GM12864 (cell line): ENCODE results near the gene NUP88.

Source experiments
- DNase-seq: peaks from one replicate; pipeline ENCODE4 v3.0.0-alpha.2; 2011; ENCODE audit warnings: low read depth
- H3K4me3 ChIP-seq: 2 replicates; pipeline ENCODE4 v1.5.1; 2011; ENCODE audit warnings: mild to moderate bottlenecking, low read depth, low read length, control low read depth
- TF ChIP-seq, protein P1 (sequence below): IDR thresholded peaks from 2 replicates; pipeline ENCODE4 v1.5.1; 2011; ENCODE audit warnings: low read depth, mild to moderate bottlenecking, moderate library complexity, low read length, control low read depth, inconsistent platforms; ENCODE audit errors: missing control alignments

Gene NUP88

DNA sequence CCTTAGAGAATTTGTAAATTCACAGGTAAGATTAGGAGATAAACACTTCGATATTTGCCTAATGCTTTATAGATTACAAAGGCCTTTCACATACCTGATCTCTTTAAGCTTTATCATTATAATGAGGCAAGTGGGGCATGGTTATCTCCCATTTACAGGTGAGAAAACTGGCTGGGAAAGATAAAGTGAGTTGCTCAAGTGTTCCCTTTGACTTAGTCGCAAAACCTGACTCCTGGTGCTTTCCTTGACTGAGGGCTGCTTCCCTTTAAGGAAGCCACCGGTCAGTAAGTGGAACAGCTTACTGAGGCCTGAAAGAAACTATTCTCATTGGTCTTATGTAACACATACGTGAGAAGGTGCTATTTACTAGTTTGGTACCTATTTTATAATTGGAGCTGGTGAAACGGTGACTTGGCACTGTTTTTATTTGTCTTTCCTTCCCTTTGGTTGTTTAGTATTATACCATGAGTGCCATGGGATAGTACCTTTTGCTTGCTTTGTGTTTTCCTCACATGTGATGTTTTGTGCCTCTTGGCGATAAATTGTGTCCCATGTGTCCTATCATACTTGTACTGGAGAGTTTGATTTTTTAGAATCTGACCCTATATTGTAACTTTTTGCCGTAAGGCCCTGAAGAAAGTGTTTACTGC is 57.2 kb downstream of the NUP88 start:
- H3K4me3 ChIP-seq: no peak overlapping the region
- no peak for DNase-seq
- TF ChIP-seq, protein P1, sequence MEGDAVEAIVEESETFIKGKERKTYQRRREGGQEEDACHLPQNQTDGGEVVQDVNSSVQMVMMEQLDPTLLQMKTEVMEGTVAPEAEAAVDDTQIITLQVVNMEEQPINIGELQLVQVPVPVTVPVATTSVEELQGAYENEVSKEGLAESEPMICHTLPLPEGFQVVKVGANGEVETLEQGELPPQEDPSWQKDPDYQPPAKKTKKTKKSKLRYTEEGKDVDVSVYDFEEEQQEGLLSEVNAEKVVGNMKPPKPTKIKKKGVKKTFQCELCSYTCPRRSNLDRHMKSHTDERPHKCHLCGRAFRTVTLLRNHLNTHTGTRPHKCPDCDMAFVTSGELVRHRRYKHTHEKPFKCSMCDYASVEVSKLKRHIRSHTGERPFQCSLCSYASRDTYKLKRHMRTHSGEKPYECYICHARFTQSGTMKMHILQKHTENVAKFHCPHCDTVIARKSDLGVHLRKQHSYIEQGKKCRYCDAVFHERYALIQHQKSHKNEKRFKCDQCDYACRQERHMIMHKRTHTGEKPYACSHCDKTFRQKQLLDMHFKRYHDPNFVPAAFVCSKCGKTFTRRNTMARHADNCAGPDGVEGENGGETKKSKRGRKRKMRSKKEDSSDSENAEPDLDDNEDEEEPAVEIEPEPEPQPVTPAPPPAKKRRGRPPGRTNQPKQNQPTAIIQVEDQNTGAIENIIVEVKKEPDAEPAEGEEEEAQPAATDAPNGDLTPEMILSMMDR: no peak

DNA sequence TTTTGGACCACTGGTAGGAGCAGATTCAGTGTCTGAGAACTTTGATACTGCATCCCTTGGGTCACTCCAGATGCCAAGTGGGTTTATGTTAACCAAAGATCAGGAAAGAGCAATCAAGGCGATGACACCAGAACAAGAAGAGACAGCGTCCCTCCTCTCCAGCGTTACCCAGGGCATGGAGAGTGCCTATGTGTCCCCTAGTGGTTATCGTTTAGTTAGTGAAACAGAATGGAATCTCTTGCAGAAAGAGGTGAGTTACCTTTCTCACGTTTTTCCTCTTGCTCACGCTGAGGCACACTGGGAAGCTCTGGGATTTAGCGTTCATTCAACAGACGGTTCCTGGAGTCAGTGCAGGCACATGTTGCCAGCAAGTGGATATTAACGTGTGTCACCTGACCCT is 58.0 kb downstream of the NUP88 start:
- TF ChIP-seq, protein P1: no peak
- DNase-seq: no peak

DNA sequence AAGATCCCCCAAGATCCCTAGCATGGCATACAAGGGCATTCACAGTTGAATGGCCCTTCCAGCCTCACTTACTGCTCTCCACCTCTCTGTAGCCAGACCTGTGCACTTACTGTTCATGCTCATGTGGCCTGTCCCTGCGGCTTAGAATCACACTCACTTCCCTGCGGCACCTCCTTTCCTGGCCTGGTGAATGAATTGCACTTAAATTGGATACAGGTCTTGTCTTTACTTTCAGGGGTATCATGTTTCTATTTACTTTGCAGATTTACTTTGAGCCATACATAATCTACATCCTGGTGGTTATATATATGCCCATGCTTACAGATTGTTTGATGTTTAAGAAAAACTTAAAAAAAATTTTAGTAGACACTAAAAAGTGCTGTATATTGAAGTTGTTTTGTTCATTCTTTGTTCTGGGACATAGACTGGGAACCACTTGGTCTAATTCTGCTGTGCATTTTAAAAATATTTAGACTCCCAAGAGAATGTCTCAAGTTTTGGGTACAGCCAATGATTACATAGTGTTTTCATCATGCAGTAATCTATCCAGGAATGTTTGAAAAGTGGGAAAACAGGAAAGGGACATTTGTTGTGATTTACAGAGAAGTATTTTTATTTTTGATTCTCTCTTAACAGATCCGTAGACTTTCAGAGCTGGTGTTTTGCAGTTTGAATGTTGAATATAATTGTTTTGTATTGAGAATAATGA is 63.9 kb downstream of the NUP88 start:
- no peak overlapping the region for H3K4me3 ChIP-seq
- DNase-seq: no peak
- TF ChIP-seq, protein P1: no peak

More for the DNA sequence above, 58.0 kb downstream of the NUP88 start:
- no peak overlapping the region for H3K4me3 ChIP-seq

DNA sequence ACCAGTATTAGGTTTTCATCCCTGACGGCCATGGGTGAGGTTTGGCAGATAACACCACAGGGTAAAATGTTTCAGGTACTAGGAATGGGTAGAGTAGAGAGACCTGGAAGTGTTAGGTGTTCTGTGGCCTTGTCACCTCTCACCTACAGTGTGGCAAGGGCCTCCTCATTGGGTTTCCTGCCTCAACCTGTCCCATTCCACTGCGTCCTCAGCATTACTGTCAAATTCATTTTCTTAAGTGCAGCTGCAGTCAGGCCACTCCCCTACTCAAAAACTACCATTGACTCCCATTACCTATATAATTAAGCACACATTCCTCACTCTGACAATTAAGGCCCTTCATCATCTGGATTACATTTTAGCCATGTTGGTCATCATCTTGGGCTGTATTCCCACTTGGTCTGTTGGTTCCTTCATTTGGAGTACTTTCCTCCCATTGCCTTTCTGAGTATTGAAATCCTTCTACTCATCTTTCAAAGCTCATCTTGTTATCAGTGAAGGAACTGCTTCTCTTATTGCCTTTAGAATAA is 64.5 kb downstream of the NUP88 start:
- TF ChIP-seq, protein P1: no peak
- DNase-seq: no peak
- no peak overlapping the region for H3K4me3 ChIP-seq

DNA sequence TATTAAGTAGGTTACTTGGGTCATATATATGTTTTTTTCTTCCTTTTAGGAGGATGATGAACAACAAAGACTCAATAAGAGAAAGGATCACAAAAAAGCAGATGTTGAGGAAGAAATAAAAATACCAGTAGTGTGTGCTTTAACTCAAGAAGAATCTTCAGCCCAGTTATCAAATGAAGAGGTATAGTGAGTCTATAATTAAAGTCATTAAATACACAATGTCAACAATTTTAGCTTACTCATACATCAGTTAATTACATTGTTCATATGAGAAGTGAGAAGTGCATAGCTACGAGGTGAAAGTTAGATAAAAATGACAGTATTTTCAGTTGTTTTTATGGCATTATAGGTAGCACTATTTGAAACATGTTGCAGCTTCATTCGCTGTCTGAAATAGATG is 65.2 kb downstream of the NUP88 start:
- no peak for DNase-seq
- no peak overlapping the region for H3K4me3 ChIP-seq
- TF ChIP-seq, protein P1: no peak

DNA sequence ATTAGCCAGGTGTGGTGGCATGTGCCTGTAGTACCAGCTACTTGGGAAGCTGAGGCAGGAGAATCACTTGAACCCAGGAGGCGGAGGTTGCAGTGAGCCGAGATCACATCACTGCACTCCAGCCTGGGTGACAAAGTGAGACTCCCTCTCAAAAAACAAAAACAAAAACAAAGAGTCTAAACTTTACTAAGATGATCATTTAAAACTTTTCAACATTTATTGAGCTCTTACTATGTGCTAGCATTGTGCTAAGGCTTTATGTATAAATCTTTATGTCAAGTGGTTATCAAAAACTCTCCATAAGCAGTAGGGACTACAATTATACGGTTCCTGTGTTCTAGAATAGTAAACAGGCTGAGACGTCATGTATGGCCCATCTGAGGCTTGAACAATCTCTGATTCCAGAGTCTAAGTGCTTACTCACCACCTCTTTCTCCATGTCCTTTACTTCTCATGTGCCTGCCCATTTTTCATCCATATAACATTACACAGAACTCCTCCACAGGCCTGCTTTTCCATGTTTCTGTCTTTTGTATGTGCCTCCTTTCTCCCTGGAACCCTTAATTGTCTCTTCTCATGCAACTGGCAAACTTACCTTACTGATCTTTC is 66.7 kb downstream of the NUP88 start:
- no peak for DNase-seq
- H3K4me3 ChIP-seq: no peak overlapping the region
- TF ChIP-seq, protein P1: no peak
